OCI-LY1 (cell line): Measurements from ENCODE around the gene STRA6.

Source experiments
- EZH2 ChIP-seq: fragments of 200-600 bp; sonication (generic), shearing (Covaris generic); IDR thresholded peaks from 2 replicates; pipeline ENCODE4 v1.8.0; 2017; ENCODE audit warnings: borderline replicate concordance, mixed run types, mild to moderate bottlenecking, antibody characterized with exemption, low read length, moderate library complexity, mixed read lengths
- TF ChIP-seq, protein P1 (sequence below): fragments of 200-600 bp; sonication (generic), shearing (Covaris generic); IDR thresholded peaks from 2 replicates; pipeline ENCODE4 v1.5.1; 2017; ENCODE audit warnings: mild to moderate bottlenecking, antibody characterized with exemption, low read length, moderate library complexity, mixed read lengths

DNA sequence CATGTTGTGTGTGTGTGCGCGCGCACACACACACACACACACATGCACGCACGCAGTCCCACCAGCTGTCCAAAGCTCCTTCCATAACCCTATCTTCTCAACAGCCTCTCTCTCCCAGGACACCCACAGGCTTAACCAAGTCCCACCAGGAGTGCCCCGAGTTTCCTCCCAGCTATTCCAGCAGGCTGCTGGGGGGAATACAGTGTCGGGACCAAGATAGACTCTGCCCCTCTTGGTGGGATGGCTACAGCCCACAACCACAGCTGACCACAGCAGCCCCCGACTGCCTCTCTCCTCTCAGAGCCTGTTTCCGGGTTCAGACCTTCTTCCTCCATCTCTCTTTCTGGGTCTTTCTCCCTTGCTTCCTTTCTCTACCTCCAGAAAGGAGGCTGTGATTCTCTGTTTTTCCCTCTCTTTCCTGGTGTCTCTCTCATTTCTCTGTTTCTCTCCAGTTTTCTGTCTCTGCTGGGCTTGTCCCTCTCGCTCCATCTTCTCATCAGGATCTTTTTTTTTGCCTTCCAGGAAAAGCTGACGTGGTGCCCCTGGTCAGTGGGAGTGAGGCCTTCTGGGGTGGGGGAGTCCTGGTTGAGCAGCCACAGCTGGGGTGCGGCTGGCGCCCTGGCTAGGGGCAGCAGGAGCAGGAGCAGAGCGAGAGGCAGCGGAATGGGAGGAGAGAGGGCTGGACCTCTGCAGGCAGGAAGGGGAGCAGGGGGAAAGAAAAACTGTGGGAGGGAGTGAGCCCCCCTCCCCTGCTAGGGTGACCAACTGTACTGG is 32.3 kb downstream of the STRA6 start:
- no peak for TF ChIP-seq EZH2
- TF ChIP-seq, protein P1, sequence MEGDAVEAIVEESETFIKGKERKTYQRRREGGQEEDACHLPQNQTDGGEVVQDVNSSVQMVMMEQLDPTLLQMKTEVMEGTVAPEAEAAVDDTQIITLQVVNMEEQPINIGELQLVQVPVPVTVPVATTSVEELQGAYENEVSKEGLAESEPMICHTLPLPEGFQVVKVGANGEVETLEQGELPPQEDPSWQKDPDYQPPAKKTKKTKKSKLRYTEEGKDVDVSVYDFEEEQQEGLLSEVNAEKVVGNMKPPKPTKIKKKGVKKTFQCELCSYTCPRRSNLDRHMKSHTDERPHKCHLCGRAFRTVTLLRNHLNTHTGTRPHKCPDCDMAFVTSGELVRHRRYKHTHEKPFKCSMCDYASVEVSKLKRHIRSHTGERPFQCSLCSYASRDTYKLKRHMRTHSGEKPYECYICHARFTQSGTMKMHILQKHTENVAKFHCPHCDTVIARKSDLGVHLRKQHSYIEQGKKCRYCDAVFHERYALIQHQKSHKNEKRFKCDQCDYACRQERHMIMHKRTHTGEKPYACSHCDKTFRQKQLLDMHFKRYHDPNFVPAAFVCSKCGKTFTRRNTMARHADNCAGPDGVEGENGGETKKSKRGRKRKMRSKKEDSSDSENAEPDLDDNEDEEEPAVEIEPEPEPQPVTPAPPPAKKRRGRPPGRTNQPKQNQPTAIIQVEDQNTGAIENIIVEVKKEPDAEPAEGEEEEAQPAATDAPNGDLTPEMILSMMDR, result no peak
